ENCODE results near the gene OASL.

The OASL gene

GRCh38 chr12:121026274-121027045 lies 12.6 kb downstream of the OASL start:
- peak overlapping the region; percentile 53 for H3K27ac ChIP-seq
- TF ChIP-seq CTCF (conservative IDR thresholded peaks at IDR 0.05) = peak; percentile 62

- no peak for TF ChIP-seq CTCF (conservative IDR thresholded peaks at IDR 0.05)
- peak overlapping the region; percentile 53 for H3K27ac ChIP-seq
Observed at GRCh38 chr12:121025442-121026226, 13.4 kb downstream of the OASL start.

GRCh38 chr12:121023799-121024198 lies 15.2 kb downstream of the OASL start:
- TF ChIP-seq CTCF (conservative IDR thresholded peaks at IDR 0.05) = no peak
- no peak overlapping the region for H3K27ac ChIP-seq

GRCh38 chr12:121022713-121023112 lies 16.3 kb downstream of the OASL start:
- TF ChIP-seq CTCF (conservative IDR thresholded peaks at IDR 0.05) = no peak
- no peak overlapping the region for H3K27ac ChIP-seq

GRCh38 chr12:121021754-121022153 lies 17.3 kb downstream of the OASL start:
- TF ChIP-seq CTCF (conservative IDR thresholded peaks at IDR 0.05) = no peak

GRCh38 chr12:121018860-121019617 lies 20.0 kb downstream of the OASL start:
- H3K27ac ChIP-seq = no peak overlapping the region
- TF ChIP-seq CTCF (conservative IDR thresholded peaks at IDR 0.05) = no peak

More at GRCh38 chr12:121021754-121022153, 17.3 kb downstream of the OASL start:
- H3K27ac ChIP-seq = no peak overlapping the region

GRCh38 chr12:121017966-121018491 lies 21.0 kb downstream of the OASL start:
- H3K27ac ChIP-seq = no peak overlapping the region
- no peak for TF ChIP-seq CTCF (conservative IDR thresholded peaks at IDR 0.05)
